ENCODE results near the gene MOB1A.
A peak's percentile ranks its signal among the peaks of the same experiment; 100 is the strongest.

Gene MOB1A

GRCh38 chr2:74104839-74105238 is 73.8 kb downstream of the MOB1A start:
- DNase-seq: no peak

DNA sequence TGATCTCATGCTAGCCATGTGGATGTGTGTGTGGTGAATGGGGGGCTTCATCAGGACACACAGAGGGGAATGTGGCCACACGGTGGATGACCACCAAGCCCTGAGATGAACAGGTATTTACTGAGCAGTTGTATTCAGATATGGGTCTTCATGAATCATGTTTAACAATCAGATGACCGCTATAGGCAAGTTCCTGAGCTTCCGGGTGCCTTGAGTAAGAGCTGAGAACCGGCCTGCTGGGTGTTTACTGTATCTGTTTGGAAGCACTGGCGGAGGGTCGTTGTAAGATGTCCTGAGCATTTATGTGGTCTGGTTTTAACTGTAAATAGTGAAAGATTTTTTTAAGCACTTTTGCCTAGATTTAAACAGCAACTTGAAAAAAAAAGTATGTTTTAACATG is 74.9 kb downstream of the MOB1A start:
- H3K4me1 ChIP-seq (ENCODE audit: insufficient read depth, low read length): no peaks in the 10 kb centered on the region
- DNase-seq: no peak
- H3K9me3 ChIP-seq (ENCODE audit: insufficient read depth, low read length, severe bottlenecking): no peaks in the 10 kb centered on the region
- H3K36me3 ChIP-seq (ENCODE audit: insufficient read depth, low read length): peaks cover 53% of the 10 kb centered on the region
- H3K27ac ChIP-seq (ENCODE audit: low read length): no peak overlapping the region
- 0 out of 2 replicates have a peak, but pooled peaks cover 2% of the 10 kb centered on the region for H4K20me1 ChIP-seq (ENCODE audit: insufficient read depth, low read length)
- H3K27me3 ChIP-seq (ENCODE audit: insufficient read depth, low read length, poor library complexity): no peaks in the 10 kb centered on the region
- ATAC-seq (ENCODE audit: insufficient read depth, low read depth): no peak
- H3K4me3 ChIP-seq (ENCODE audit: low read depth in 1 of 2, low read length in 2 of 2): no peak overlapping the region
- no peak overlapping the region for H2AFZ ChIP-seq (ENCODE audit: low read depth, low read length)
- no peak overlapping the region for H3K9ac ChIP-seq (ENCODE audit: low read depth, low read length)
- no peaks in the 10 kb centered on the region for H3K79me2 ChIP-seq (ENCODE audit: insufficient read depth, low read length)
- TF ChIP-seq, protein P1, sequence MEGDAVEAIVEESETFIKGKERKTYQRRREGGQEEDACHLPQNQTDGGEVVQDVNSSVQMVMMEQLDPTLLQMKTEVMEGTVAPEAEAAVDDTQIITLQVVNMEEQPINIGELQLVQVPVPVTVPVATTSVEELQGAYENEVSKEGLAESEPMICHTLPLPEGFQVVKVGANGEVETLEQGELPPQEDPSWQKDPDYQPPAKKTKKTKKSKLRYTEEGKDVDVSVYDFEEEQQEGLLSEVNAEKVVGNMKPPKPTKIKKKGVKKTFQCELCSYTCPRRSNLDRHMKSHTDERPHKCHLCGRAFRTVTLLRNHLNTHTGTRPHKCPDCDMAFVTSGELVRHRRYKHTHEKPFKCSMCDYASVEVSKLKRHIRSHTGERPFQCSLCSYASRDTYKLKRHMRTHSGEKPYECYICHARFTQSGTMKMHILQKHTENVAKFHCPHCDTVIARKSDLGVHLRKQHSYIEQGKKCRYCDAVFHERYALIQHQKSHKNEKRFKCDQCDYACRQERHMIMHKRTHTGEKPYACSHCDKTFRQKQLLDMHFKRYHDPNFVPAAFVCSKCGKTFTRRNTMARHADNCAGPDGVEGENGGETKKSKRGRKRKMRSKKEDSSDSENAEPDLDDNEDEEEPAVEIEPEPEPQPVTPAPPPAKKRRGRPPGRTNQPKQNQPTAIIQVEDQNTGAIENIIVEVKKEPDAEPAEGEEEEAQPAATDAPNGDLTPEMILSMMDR (IDR thresholded peaks at IDR 0.05; ENCODE audit: borderline replicate concordance, extremely low read depth, low read length, poor library complexity, severe bottlenecking): no peak
- no peak for TF ChIP-seq EZH2 (IDR thresholded peaks at IDR 0.05; ENCODE audit: borderline replicate concordance, low read depth, low read length, severe bottlenecking)
- no peak overlapping the region for H3K4me2 ChIP-seq (ENCODE audit: insufficient read depth, low read length)

More at GRCh38 chr2:74104839-74105238, 73.8 kb downstream of the MOB1A start:
- H3K9me3 ChIP-seq (ENCODE audit: insufficient read depth, low read length, severe bottlenecking): no peaks in the 10 kb centered on the region
- no peak overlapping the region for H3K27ac ChIP-seq (ENCODE audit: low read length)
- TF ChIP-seq, protein P1 (IDR thresholded peaks at IDR 0.05; ENCODE audit: borderline replicate concordance, extremely low read depth, low read length, poor library complexity, severe bottlenecking): peak; percentile 26
- no peak for TF ChIP-seq EZH2 (IDR thresholded peaks at IDR 0.05; ENCODE audit: borderline replicate concordance, low read depth, low read length, severe bottlenecking)
- H3K27me3 ChIP-seq (ENCODE audit: insufficient read depth, low read length, poor library complexity): no peaks in the 10 kb centered on the region
- no peak overlapping the region for H3K9ac ChIP-seq (ENCODE audit: low read depth, low read length)
- H3K79me2 ChIP-seq (ENCODE audit: insufficient read depth, low read length): no peaks in the 10 kb centered on the region
- ATAC-seq (ENCODE audit: insufficient read depth, low read depth): no peak
- H3K36me3 ChIP-seq (ENCODE audit: insufficient read depth, low read length): peaks cover 42% of the 10 kb centered on the region
- no peaks in the 10 kb centered on the region for H4K20me1 ChIP-seq (ENCODE audit: insufficient read depth, low read length)
- H3K4me2 ChIP-seq (ENCODE audit: insufficient read depth, low read length): no peak overlapping the region
- no peak overlapping the region for H2AFZ ChIP-seq (ENCODE audit: low read depth, low read length)
- H3K4me1 ChIP-seq (ENCODE audit: insufficient read depth, low read length): no peaks in the 10 kb centered on the region
- H3K4me3 ChIP-seq (ENCODE audit: low read depth in 1 of 2, low read length in 2 of 2): no peak overlapping the region

Measured in DND-41 (cell line).